Osteoblast (primary cell): Measurements from ENCODE around the gene MACF1. TPM values are rescaled to one million over a fixed set of nuclear protein-coding genes. Genes with fewer than 3 reads are reported as not detected.

Experiments
- DNase-seq: peaks from one replicate; pipeline ENCODE4 v3.0.0; 2011; ENCODE audit warnings: low spot score, mixed read lengths; ENCODE audit not compliant: insufficient read length; ENCODE audit errors: missing footprints
- H2AFZ ChIP-seq: 2 replicates; pipeline ENCODE4 v1.6.0; 2011; ENCODE audit warnings: mild to moderate bottlenecking, low read length
- H3K27ac ChIP-seq: 2 replicates; pipeline ENCODE4 v1.5.1; 2011; ENCODE audit warnings: mild to moderate bottlenecking, low read depth, low read length, moderate library complexity
- H3K27me3 ChIP-seq: 2 replicates; pipeline ENCODE4 v1.6.0; 2012; ENCODE audit warnings: mild to moderate bottlenecking, control low read depth, inconsistent platforms, low read length, moderate library complexity; ENCODE audit not compliant: insufficient read depth
- H3K36me3 ChIP-seq: 2 replicates; pipeline ENCODE4 v1.5.1; 2011; ENCODE audit warnings: mild to moderate bottlenecking, low read length, control low read depth, moderate library complexity; ENCODE audit not compliant: insufficient read depth
- H3K4me1 ChIP-seq: 2 replicates; pipeline ENCODE4 v1.5.1; 2011; ENCODE audit warnings: mild to moderate bottlenecking, low read length, control low read depth, moderate library complexity; ENCODE audit not compliant: insufficient read depth
- H3K4me2 ChIP-seq: 2 replicates; pipeline ENCODE4 v1.6.0; 2011; ENCODE audit warnings: mild to moderate bottlenecking, low read length; ENCODE audit not compliant: insufficient read depth
- H3K4me3 ChIP-seq: fragments of 200-600 bp; sonication (generic); 3 replicates; pipeline ENCODE4 v1.5.1; 2012; ENCODE audit warnings: mild to moderate bottlenecking, low read length, inconsistent platforms; ENCODE audit not compliant: insufficient read depth
- H3K79me2 ChIP-seq: 2 replicates; pipeline ENCODE4 v1.6.0; 2012; ENCODE audit warnings: mild to moderate bottlenecking, low read length, control low read depth, inconsistent platforms; ENCODE audit not compliant: insufficient read depth
- H3K9me3 ChIP-seq: 2 replicates; pipeline ENCODE4 v1.5.1; 2011; ENCODE audit warnings: low read depth, low read length, control low read depth
- H4K20me1 ChIP-seq: 2 replicates; pipeline ENCODE4 v1.6.0; 2012; ENCODE audit warnings: mild to moderate bottlenecking, low read length, control low read depth; ENCODE audit not compliant: insufficient read depth
- total RNA-seq: library from RNA; depleted of rRNA; stranded (reverse); fragments of >200 nt; gene quantifications from 2 replicates; pipeline ENCODE4 v1.2.3, GENCODE V29; 2012
- TF ChIP-seq, protein P1 (sequence below): IDR thresholded peaks from 2 replicates; pipeline ENCODE4 v1.5.1; 2011; ENCODE audit warnings: mild to moderate bottlenecking, low read depth, low read length, moderate library complexity; ENCODE audit errors: extremely low read depth

MACF1 gene
- total RNA-seq, 1 donor, result 424 TPM

DNA sequence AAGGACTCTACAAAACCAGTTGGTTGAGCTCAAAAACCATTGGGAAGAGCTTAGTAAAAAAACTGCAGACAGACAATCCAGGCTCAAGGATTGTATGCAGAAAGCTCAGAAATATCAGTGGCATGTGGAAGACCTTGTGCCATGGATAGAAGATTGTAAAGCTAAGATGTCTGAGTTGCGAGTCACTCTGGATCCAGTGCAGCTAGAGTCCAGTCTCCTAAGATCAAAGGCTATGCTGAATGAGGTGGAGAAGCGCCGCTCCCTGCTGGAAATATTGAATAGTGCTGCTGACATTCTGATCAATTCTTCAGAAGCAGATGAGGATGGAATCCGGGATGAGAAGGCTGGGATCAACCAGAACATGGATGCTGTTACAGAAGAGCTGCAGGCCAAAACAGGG is 183.0 kb downstream of the MACF1 start:
- Histone ChIP-seq H3K9me3 (no peaks in the 10 kb centered on the region), H3K79me2 (peaks cover 25% of the 10 kb centered on the region), H4K20me1 (no peaks in the 10 kb centered on the region), H3K36me3 (peaks cover 40% of the 10 kb centered on the region), H3K27ac (peak overlapping the region; percentile 59), H3K4me2 (peak overlapping the region; percentile 31), H3K27me3 (no peaks in the 10 kb centered on the region), H3K4me1 (peaks cover 32% of the 10 kb centered on the region), H2AFZ (no peak overlapping the region), H3K4me3 (no peak overlapping the region)
- TF ChIP-seq, protein P1, sequence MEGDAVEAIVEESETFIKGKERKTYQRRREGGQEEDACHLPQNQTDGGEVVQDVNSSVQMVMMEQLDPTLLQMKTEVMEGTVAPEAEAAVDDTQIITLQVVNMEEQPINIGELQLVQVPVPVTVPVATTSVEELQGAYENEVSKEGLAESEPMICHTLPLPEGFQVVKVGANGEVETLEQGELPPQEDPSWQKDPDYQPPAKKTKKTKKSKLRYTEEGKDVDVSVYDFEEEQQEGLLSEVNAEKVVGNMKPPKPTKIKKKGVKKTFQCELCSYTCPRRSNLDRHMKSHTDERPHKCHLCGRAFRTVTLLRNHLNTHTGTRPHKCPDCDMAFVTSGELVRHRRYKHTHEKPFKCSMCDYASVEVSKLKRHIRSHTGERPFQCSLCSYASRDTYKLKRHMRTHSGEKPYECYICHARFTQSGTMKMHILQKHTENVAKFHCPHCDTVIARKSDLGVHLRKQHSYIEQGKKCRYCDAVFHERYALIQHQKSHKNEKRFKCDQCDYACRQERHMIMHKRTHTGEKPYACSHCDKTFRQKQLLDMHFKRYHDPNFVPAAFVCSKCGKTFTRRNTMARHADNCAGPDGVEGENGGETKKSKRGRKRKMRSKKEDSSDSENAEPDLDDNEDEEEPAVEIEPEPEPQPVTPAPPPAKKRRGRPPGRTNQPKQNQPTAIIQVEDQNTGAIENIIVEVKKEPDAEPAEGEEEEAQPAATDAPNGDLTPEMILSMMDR, result peak; percentile 60
- DNase-seq, result peak; percentile 83

DNA sequence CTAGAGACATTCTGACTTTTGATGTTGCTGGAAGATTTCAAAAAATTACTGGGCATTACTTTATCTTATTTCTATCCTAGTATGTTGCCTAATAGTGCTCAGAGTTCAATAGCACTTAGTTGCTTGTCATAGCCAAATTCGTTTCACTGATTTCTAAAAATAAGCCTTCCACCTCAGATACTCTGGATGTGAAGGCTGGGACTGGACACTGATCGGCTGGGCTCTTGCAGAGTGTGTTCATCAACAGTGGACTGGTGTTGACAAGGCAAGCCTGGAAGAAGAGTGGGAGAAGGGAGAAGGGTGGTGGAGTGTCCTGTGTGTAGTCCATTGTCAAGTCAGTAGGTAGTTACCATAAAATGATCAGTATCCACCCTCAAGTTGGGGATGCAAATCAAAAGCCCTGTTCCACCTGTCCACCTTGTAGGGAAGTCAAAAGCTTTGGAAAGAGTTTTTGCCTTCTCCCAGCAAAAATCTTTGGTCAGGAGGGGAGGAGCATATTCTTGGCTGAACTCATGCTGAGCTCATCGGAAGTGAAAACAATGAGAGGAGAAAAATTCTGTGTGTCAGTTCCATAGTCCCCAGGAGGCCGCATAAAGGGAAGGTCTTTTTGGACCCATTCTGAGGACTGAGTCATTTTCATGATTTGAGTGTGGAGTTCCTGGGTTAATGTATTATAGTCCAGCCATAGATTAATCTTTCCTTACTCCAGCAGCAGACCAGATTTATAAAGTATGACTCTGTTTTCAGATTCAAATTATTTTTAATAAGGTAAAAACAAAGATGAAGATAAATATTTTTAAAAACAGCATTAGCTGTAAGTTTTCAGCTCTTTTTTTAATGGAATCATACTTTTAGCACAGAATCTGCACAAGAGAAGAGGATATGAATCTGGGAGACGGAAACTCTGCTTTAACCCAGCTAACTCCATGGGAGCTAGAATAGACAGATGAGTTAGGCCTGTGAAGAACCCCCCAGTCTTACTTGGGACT is 187.5 kb downstream of the MACF1 start:
- Histone ChIP-seq H3K4me2 (peak overlapping the region; percentile 69), H3K4me3 (no peak overlapping the region), H2AFZ (no peak overlapping the region), H3K27me3 (no peaks in the 10 kb centered on the region), H3K4me1 (peaks cover 68% of the 10 kb centered on the region), H3K79me2 (peaks cover 66% of the 10 kb centered on the region), H3K36me3 (peaks cover 26% of the 10 kb centered on the region), H4K20me1 (no peaks in the 10 kb centered on the region), H3K27ac (peak overlapping the region; percentile 88), H3K9me3 (no peaks in the 10 kb centered on the region)
- DNase-seq, result peak; percentile 89
- TF ChIP-seq, protein P1, result no peak

DNA sequence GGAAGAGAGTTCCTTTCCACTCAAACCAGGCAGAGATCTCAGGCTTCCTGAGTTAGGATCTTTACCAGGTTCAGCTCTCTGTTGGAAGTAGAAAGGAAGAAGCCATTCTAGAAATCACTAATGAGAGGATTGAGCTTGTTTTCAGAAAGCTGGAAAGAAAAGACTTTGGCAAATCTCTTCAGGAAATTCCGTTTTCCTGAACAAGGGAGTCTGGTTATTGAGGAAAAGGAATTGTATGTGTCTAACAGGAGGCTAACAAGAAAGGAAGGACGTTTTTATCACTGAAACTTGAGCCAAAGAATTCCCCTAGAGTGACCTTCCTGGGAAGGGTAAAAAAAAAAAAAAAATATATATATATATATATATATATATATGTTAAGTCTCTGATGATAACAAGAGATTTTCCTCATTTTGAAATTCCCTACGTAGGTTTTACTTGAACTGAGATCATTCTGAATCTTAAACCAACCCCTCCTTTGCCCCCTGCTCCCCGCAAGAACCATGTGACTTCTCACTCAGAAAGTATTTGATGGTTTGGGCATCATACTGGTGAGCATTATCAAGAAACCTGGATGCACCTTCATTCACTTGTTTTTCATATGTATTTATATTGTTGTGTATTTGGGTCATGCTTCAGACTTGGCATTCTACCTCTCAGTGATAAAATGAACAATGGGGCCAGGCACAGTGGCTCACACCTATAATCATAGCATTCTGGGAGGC is 188.5 kb downstream of the MACF1 start:
- H3K4me3 ChIP-seq, result no peak overlapping the region
- no peaks in the 10 kb centered on the region for H3K9me3 ChIP-seq
- peaks cover 66% of the 10 kb centered on the region for H3K4me1 ChIP-seq
- H3K27me3 ChIP-seq, result no peaks in the 10 kb centered on the region
- H3K27ac ChIP-seq, result peak overlapping the region; percentile 88
- peaks cover 16% of the 10 kb centered on the region for H3K36me3 ChIP-seq
- H2AFZ ChIP-seq, result no peak overlapping the region
- H3K4me2 ChIP-seq, result peak overlapping the region; percentile 69
- H3K79me2 ChIP-seq, result peaks cover 71% of the 10 kb centered on the region
- DNase-seq, result no peak
- TF ChIP-seq, protein P1, result no peak
- H4K20me1 ChIP-seq, result no peaks in the 10 kb centered on the region

DNA sequence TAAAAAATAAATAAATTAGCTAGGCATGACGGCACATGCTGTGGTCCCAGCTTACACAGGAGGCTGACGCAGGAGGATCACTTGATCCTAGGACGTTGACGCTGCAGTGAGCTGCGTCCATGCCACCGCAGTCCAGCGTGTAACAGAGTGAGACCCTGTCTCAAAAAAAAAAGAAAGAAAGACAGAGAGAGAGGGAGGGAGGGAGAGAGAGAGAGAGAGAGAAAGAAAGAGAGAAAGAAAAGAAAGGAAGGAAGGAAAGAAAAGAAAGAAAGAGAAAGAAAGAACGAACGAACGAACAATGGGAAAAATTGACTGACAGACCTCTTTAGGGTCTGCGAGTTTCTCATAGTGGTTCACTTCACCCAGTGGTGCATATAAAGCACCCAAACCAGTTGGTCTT is 189.2 kb downstream of the MACF1 start:
- H3K27ac ChIP-seq, result peak overlapping the region; percentile 50
- peaks cover 65% of the 10 kb centered on the region for H3K79me2 ChIP-seq
- DNase-seq, result peak; percentile 32
- H3K4me3 ChIP-seq, result no peak overlapping the region
- no peak overlapping the region for H3K4me2 ChIP-seq
- peaks cover 69% of the 10 kb centered on the region for H3K4me1 ChIP-seq
- no peaks in the 10 kb centered on the region for H3K9me3 ChIP-seq
- H3K27me3 ChIP-seq, result no peaks in the 10 kb centered on the region
- H4K20me1 ChIP-seq, result no peaks in the 10 kb centered on the region
- TF ChIP-seq, protein P1, result no peak
- H2AFZ ChIP-seq, result no peak overlapping the region
- peaks cover 10% of the 10 kb centered on the region for H3K36me3 ChIP-seq
